Activated B cell treated with CpG ODN at 0.5 μM for 24 hours (primary cell): ENCODE data around the gene FBXO45. TPM values are rescaled to one million over a fixed set of nuclear protein-coding genes. Genes with fewer than 3 reads are reported as not detected.
"Not testable (repeated sequence)": the region's sequence is repeated elsewhere in the genome, so short reads cannot be mapped to it uniquely, and the experiment has no call there.

Experiments used
- ATAC-seq: fragments of 200-7000 bp; cut with Tn5 transposase; one replicate; pipeline ENCODE4 v1.10.0; 2021; ENCODE audit warnings: low read depth, mild to moderate bottlenecking, moderate library complexity
- CTCF ChIA-PET: fragments of 350-600 bp; sonication (Branson Sonifier 250); formaldehyde crosslinking; loops from one replicate; lab custom pipeline; 2021; ENCODE audit warnings: antibody characterized with exemption; lab: Charles Lee
- POLR2A ChIA-PET: fragments of 350-600 bp; sonication (Branson Sonifier 250); formaldehyde crosslinking; loops from one replicate; lab custom pipeline; 2021; ENCODE audit warnings: antibody characterized with exemption; lab: Charles Lee
- DNase-seq: peaks from one replicate; pipeline ENCODE4 v3.0.0; 2022
- H3K27ac Mint-ChIP-seq: one replicate; pipeline ENCODE4 v1.8.0; 2020; ENCODE audit warnings: mixed read lengths
- H3K27me3 Mint-ChIP-seq: one replicate; pipeline ENCODE4 v1.8.0; 2021; ENCODE audit warnings: mixed read lengths
- H3K36me3 Mint-ChIP-seq: one replicate; pipeline ENCODE4 v1.8.0; 2021; ENCODE audit warnings: low read depth, mixed read lengths
- H3K4me1 Mint-ChIP-seq: one replicate; pipeline ENCODE4 v1.8.0; 2021; ENCODE audit warnings: mixed read lengths
- H3K4me3 Mint-ChIP-seq: one replicate; pipeline ENCODE4 v1.8.0; 2020; ENCODE audit warnings: mild to moderate bottlenecking, mixed read lengths
- H3K9me3 Mint-ChIP-seq: one replicate; pipeline ENCODE4 v1.8.0; 2020; ENCODE audit warnings: mixed read lengths
- CTCF ChIP-seq: fragments of 200-600 bp; IDR thresholded peaks from one replicate; pipeline ENCODE4 v1.8.0; 2022; ENCODE audit warnings: antibody characterized with exemption, mild to moderate bottlenecking
- intact Hi-C: fragments of 100-400 bp; cut with micrococcal nuclease; formaldehyde crosslinking; loops from one replicate; pipeline ENCODE4 v1.15.1; 2024
- total RNA-seq: library from RNA; stranded (reverse); gene quantifications from 2 replicates; pipeline ENCODE4 v1.2.3, GENCODE V29; 2022

The FBXO45 gene
- total RNA-seq, 1 donor from 2014 or later, result 6.5 TPM

- H3K27me3 Mint-ChIP-seq, result no peaks in the 10 kb centered on the region
- no peak for TF ChIP-seq CTCF
- no peaks in the 10 kb centered on the region for H3K36me3 Mint-ChIP-seq
- peaks cover 21% of the 10 kb centered on the region for H3K4me1 Mint-ChIP-seq
- CTCF ChIA-PET, result interaction anchor here (0.6 to 11.7 kb wide), 15 partner anchors 25 to 579 kb away, joined by 3 to 258 read pairs (median 4); partner anchors contain the start of genes CEP19, NRROS and PIGX
- DNase-seq (no peak), ATAC-seq (no peak)
- no peak overlapping the region for H3K4me3 Mint-ChIP-seq
- H3K27ac Mint-ChIP-seq, result no peak overlapping the region
- no peaks in the 10 kb centered on the region for H3K9me3 Mint-ChIP-seq
- POLR2A ChIA-PET, result interaction anchor here (1.1 to 5.9 kb wide), 8 partner anchors 23 to 333 kb away, joined by 4 to 52 read pairs (median 9); partner anchors contain the start of genes CEP19, NCBP2, NRROS and PAK2
- intact Hi-C loops, result loop anchor here (1.0 to 2.0 kb wide), 8 partner anchors 24 to 362 kb away; partner anchors contain the start of genes NCBP2 and NRROS
Observed at GRCh38 chr3:196608693-196609092, 40.2 kb downstream of the FBXO45 start.

GRCh38 chr3:196609343-196609775, 40.9 kb downstream of the FBXO45 start:
- peaks cover 20% of the 10 kb centered on the region for H3K4me1 Mint-ChIP-seq
- DNase-seq (peak; percentile 89), ATAC-seq (peak; percentile 96)
- no peaks in the 10 kb centered on the region for H3K36me3 Mint-ChIP-seq
- TF ChIP-seq CTCF, result peak; percentile 52
- H3K9me3 Mint-ChIP-seq, result no peaks in the 10 kb centered on the region
- peak overlapping the region; percentile 52 for H3K4me3 Mint-ChIP-seq
- H3K27me3 Mint-ChIP-seq, result no peaks in the 10 kb centered on the region
- POLR2A ChIA-PET, result interaction anchor here (1.1 to 5.9 kb wide), 12 partner anchors 23 to 332 kb away, joined by 3 to 52 read pairs (median 7); partner anchors contain the start of genes CEP19, NCBP2, NRROS and PAK2
- intact Hi-C loops, result loop anchor here (1.0 to 2.0 kb wide), 8 partner anchors 23 to 361 kb away; partner anchors contain the start of genes NCBP2 and NRROS
- H3K27ac Mint-ChIP-seq, result peak overlapping the region; percentile 69
- CTCF ChIA-PET, result interaction anchor here (0.6 to 11.7 kb wide), 28 partner anchors 9 to 578 kb away, joined by 3 to 258 read pairs (median 4); partner anchors contain the start of genes CEP19, NRROS, PAK2 and PIGX

GRCh38 chr3:196609805-196610515, 41.5 kb downstream of the FBXO45 start:
- DNase-seq, result no peak
- Mint-ChIP-seq H3K4me3 (peak overlapping the region; percentile 52), H3K36me3 (no peaks in the 10 kb centered on the region), H3K27ac (peak overlapping the region; percentile 69), H3K27me3 (no peaks in the 10 kb centered on the region), H3K9me3 (no peaks in the 10 kb centered on the region), H3K4me1 (peaks cover 15% of the 10 kb centered on the region)
- TF ChIP-seq CTCF, result no peak
- intact Hi-C loops, result loop anchor here (1.0 to 2.0 kb wide), 8 partner anchors 22 to 360 kb away; partner anchors contain the start of genes NCBP2 and NRROS
- CTCF ChIA-PET, result interaction anchor here (0.6 to 11.7 kb wide), 25 partner anchors 10 to 178 kb away, joined by 3 to 258 read pairs (median 4); partner anchors contain the start of genes CEP19, NRROS, PAK2 and PIGX
- no peak for ATAC-seq
- POLR2A ChIA-PET, result interaction anchor here (0.8 to 5.9 kb wide), 13 partner anchors 22 to 332 kb away, joined by 3 to 52 read pairs (median 7); partner anchors contain the start of genes CEP19, NCBP2, NRROS and PAK2

- CTCF ChIA-PET, result interaction anchor here (11.7 kb wide), 1 partner anchor 77 kb away, joined by 258 read pairs; no protein-coding TSS in a partner anchor
- Mint-ChIP-seq H3K4me1 (peaks cover 15% of the 10 kb centered on the region), H3K27ac (no peak overlapping the region), H3K27me3 (no peaks in the 10 kb centered on the region), H3K9me3 (no peaks in the 10 kb centered on the region), H3K4me3 (no peak overlapping the region), H3K36me3 (no peaks in the 10 kb centered on the region)
- DNase-seq, result no peak
- no peak for ATAC-seq
- intact Hi-C loops, result no loop called here
- POLR2A ChIA-PET, result interaction anchor here (0.6 to 5.9 kb wide), 5 partner anchors 20 to 371 kb away, joined by 3 to 52 read pairs (median 3); partner anchors contain the start of genes CEP19 and NRROS
- no peak for TF ChIP-seq CTCF
Observed at GRCh38 chr3:196611761-196612483, 43.5 kb downstream of the FBXO45 start.

- intact Hi-C loops, H3K4me1 Mint-ChIP-seq, H3K36me3 Mint-ChIP-seq, H3K9me3 Mint-ChIP-seq, ATAC-seq, H3K27ac Mint-ChIP-seq, DNase-seq, H3K4me3 Mint-ChIP-seq, H3K27me3 Mint-ChIP-seq: not testable (repeated sequence)
- ChIA-PET POLR2A (interaction anchor here (0.7 kb wide), 1 partner anchor 25 kb away, joined by 6 read pairs; no protein-coding TSS in a partner anchor), CTCF (interaction anchor here (1.0 kb wide), 1 partner anchor 62 kb away, joined by 3 read pairs; no protein-coding TSS in a partner anchor)
Observed at GRCh38 chr3:196615234-196615633, 46.8 kb downstream of the FBXO45 start.
